Astrocyte of the cerebellum (primary cell): Measurements from ENCODE around the gene FHL3.

Experiments
- DNase-seq: peaks from one replicate; pipeline ENCODE4 v3.0.0-alpha.2; 2011; ENCODE audit warnings: low read depth
- H3K4me3 ChIP-seq: 2 replicates; pipeline ENCODE4 v1.5.1; 2011; ENCODE audit warnings: mild to moderate bottlenecking, low read depth, low read length, moderate library complexity
- CTCF ChIP-seq: IDR thresholded peaks from 2 replicates; pipeline ENCODE4 v1.5.1; 2012; ENCODE audit warnings: low read length, low read depth, moderate library complexity, mild to moderate bottlenecking; ENCODE audit errors: missing control alignments
- in situ Hi-C: cut with HindIII; loops from 2 replicates; pipeline ENCODE4 v1.10.0; 2017; ENCODE audit warnings: low sequenced_read_pairs

Gene FHL3

DNA sequence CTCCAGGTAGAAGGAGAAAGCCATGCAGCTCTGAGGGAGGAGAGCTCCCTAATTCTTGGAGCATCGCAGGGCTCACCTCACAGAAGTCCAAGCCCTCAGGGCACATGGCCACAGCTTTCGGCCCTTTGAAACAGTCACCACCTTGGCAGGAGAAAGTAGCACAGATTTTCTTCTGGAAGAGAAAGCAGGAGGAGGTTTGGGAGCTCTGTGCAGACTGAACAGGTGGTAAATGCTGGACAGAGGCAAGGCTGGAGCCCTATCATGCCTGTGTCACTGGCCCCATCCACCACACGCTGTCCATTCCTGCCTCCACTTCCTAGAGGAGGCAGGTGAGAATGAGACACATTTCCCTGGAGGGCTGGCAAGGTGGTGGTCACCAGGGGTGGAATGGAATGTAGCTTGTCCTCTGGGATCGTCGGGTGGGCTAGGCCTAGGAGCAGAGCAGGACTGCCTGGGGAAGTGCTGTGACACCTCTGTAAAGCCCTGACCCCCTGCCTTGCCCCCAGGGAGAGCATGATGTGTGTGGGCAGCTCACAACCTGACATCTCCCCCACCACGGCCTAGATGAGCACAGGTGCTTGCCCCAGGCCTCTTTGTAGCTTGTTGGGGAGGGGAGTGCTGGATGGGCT, 55.7 kb downstream of the FHL3 start:
- TF ChIP-seq CTCF, result no peak
- H3K4me3 ChIP-seq, result no peak overlapping the region
- in situ Hi-C loops, result no loop called here
- no peak for DNase-seq

DNA sequence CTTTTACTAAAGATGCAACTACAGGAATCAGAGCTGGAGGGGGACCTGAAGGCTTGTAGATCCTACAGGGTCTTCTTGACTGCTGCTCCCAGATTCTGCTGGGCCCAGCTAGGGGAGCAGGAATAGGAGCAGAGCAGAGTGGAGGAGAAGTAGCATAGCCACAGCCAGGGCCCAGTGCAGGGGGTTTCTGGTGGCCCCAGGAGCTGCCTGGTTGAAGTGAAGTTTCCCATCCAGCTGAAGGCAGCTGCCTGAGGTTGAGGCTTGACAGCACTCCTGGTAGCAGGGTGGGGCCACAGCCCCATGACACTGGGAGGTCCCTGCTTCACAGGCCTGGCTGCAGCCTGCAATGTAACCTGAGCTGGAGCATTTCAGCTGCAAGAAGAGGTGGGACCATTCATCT, 56.5 kb downstream of the FHL3 start:
- H3K4me3 ChIP-seq, result no peak overlapping the region
- no peak for TF ChIP-seq CTCF
- in situ Hi-C loops, result no loop called here
- DNase-seq, result no peak

GRCh38 chr1:37948166-37948565, 57.1 kb downstream of the FHL3 start:
- DNase-seq, result no peak
- TF ChIP-seq CTCF, result no peak
- no peak overlapping the region for H3K4me3 ChIP-seq
- in situ Hi-C loops, result no loop called here

GRCh38 chr1:37947364-37947763, 58.0 kb downstream of the FHL3 start:
- in situ Hi-C loops, result no loop called here
- H3K4me3 ChIP-seq, result peak overlapping the region; percentile 70
- no peak for TF ChIP-seq CTCF

More at GRCh38 chr1:37947364-37947763, 58.0 kb downstream of the FHL3 start:
- DNase-seq, result no peak
